A673 (cell line): ENCODE results near the gene TBC1D26. TPM values are rescaled to one million over a fixed set of nuclear protein-coding genes. Genes with fewer than 3 reads are reported as not detected.
"Not testable (repeated sequence)": the region's sequence is repeated elsewhere in the genome, so short reads cannot be mapped to it uniquely, and the experiment has no call there.

Source experiments
- BruUV-seq: library from RNA; stranded (reverse); fragments of 400-500 nt; replicated peaks from 2 replicates; lab custom pipeline; 2021; lab: Mats Ljungman, UMichigan
- CTCF ChIA-PET: fragments of 300-600 bp; sonication (Branson Sonifier 250); formaldehyde crosslinking; loops from one replicate; lab custom pipeline; 2022; ENCODE audit warnings: antibody characterized with exemption; lab: Charles Lee
- POLR2A ChIA-PET: fragments of 300-600 bp; sonication (Branson Sonifier 250); formaldehyde crosslinking; loops from one replicate; lab custom pipeline; 2022; ENCODE audit warnings: antibody characterized with exemption; ENCODE audit not compliant: low non-redundant PET; lab: Charles Lee
- DNase-seq: peaks from one replicate; pipeline ENCODE4 v3.0.0-alpha.2; 2015; ENCODE audit warnings: low spot score
- H3K27ac ChIP-seq: fragments of 200-600 bp; sonication (generic); 2 replicates; pipeline ENCODE4 v1.5.1; 2016; ENCODE audit warnings: mixed run types, low read depth, mild to moderate bottlenecking, mixed read lengths, antibody characterized with exemption, low read length; ENCODE audit not compliant: poor library complexity, severe bottlenecking
- H3K27me3 ChIP-seq: fragments of 200-600 bp; sonication (generic); replicated peaks from 2 replicates; pipeline ENCODE4 v1.6.1; 2017; ENCODE audit warnings: mixed run types, low read depth, mild to moderate bottlenecking, mixed read lengths, antibody characterized with exemption, low read length; ENCODE audit not compliant: insufficient read depth, poor library complexity
- H3K36me3 ChIP-seq: fragments of 200-600 bp; sonication (generic); 2 replicates; pipeline ENCODE4 v1.6.1; 2016; ENCODE audit warnings: mixed run types, mild to moderate bottlenecking, mixed read lengths, antibody characterized with exemption, low read length; ENCODE audit not compliant: insufficient read depth, poor library complexity, severe bottlenecking
- H3K4me1 ChIP-seq: fragments of 200-600 bp; sonication (generic); 2 replicates; pipeline ENCODE4 v1.6.1; 2017; ENCODE audit warnings: mixed run types, mild to moderate bottlenecking, mixed read lengths, antibody characterized with exemption, low read length; ENCODE audit not compliant: insufficient read depth, poor library complexity, severe bottlenecking
- H3K4me3 ChIP-seq: fragments of 200-600 bp; sonication (generic); 2 replicates; pipeline ENCODE4 v1.5.1; 2016; ENCODE audit warnings: low read depth, mixed run types, mild to moderate bottlenecking, mixed read lengths, low read length; ENCODE audit not compliant: poor library complexity, severe bottlenecking
- H3K9me3 ChIP-seq: fragments of 200-600 bp; sonication (generic); 2 replicates; pipeline ENCODE4 v1.6.1; 2016; ENCODE audit warnings: mixed run types, low read depth, mild to moderate bottlenecking, mixed read lengths, antibody characterized with exemption, low read length; ENCODE audit not compliant: poor library complexity, severe bottlenecking
- EZH2 ChIP-seq: fragments of 200-600 bp; sonication (generic); IDR thresholded peaks from 2 replicates; pipeline ENCODE4 v1.6.1; 2017; ENCODE audit warnings: borderline replicate concordance, low read depth, mild to moderate bottlenecking, mixed read lengths, antibody characterized with exemption, low read length; ENCODE audit not compliant: poor library complexity, severe bottlenecking
- intact Hi-C: fragments of 100-400 bp; cut with micrococcal nuclease; formaldehyde crosslinking; loops from one replicate; pipeline ENCODE4 v1.10.0; 2022; ENCODE audit not compliant: unreplicated experiment
- total RNA-seq: library from RNA; stranded (reverse); gene quantifications from 2 replicates; pipeline ENCODE4 v1.2.3, GENCODE V29; 2021
- TF ChIP-seq, protein P1 (sequence below): fragments of 300-800, 200-600 bp; sonication (generic); conservative IDR thresholded peaks from 2 replicates; pipeline ENCODE4 v1.5.1; 2017; ENCODE audit warnings: low read depth, mild to moderate bottlenecking, antibody characterized with exemption, low read length, moderate library complexity, mixed read lengths

The TBC1D26 gene
- total RNA-seq, 1 experiment from 2014 or later = 0.11 TPM

DNA sequence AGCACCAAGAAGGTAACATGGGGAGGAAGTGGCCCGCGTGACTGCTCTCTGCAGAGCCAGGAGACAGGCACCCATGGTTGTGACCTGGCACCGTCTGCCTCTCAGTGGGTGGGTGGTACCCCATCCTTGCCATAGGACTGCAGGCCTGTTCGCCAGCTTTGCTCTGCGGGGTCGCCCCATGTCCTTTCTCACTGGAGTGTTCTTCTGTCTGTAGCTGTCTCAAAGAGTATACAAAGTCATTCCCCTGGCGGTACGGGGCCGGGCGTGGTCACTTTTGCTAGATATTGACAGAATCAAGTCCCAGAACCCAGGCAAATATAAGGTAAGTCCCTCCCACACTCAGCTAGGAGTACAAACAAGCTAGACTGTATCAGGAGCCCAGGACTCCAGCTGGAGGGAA, 6.0 kb downstream of the TBC1D26 start:
- no peak overlapping the region for H3K4me3 ChIP-seq
- no peaks in the 10 kb centered on the region for H3K27me3 ChIP-seq
- POLR2A ChIA-PET = no interaction called here
- H3K9me3 ChIP-seq = no peaks in the 10 kb centered on the region
- CTCF ChIA-PET = no interaction called here
- BruUV-seq = no TSS peak
- no peaks in the 10 kb centered on the region for H3K36me3 ChIP-seq
- no peak for DNase-seq
- no peak overlapping the region for H3K27ac ChIP-seq
- TF ChIP-seq, protein P1, sequence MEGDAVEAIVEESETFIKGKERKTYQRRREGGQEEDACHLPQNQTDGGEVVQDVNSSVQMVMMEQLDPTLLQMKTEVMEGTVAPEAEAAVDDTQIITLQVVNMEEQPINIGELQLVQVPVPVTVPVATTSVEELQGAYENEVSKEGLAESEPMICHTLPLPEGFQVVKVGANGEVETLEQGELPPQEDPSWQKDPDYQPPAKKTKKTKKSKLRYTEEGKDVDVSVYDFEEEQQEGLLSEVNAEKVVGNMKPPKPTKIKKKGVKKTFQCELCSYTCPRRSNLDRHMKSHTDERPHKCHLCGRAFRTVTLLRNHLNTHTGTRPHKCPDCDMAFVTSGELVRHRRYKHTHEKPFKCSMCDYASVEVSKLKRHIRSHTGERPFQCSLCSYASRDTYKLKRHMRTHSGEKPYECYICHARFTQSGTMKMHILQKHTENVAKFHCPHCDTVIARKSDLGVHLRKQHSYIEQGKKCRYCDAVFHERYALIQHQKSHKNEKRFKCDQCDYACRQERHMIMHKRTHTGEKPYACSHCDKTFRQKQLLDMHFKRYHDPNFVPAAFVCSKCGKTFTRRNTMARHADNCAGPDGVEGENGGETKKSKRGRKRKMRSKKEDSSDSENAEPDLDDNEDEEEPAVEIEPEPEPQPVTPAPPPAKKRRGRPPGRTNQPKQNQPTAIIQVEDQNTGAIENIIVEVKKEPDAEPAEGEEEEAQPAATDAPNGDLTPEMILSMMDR = no peak
- TF ChIP-seq EZH2 = no peak
- no peaks in the 10 kb centered on the region for H3K4me1 ChIP-seq
- intact Hi-C loops = no loop called here

DNA sequence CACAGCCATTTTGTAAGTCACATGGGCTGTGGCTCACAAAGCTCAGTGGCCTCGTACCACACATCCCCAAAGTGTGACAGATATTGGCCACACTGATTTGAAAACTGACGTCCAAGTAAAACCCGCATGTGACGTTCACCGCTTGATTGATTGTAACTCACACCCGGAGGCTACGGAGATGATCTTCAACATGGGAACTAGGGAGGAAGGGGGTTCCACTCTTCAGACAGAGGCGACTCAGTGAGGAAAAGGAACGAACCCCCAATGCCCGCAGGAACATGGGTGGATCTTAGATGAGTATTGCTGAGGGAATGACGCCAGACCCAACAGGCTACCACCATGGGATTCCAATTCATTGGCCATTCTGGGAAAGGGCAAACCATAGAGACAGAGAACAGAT, 7.2 kb downstream of the TBC1D26 start:
- H3K9me3 ChIP-seq, H3K4me1 ChIP-seq, H3K36me3 ChIP-seq, BruUV-seq, intact Hi-C loops, DNase-seq, H3K27me3 ChIP-seq, POLR2A ChIA-PET, CTCF ChIA-PET, H3K4me3 ChIP-seq, H3K27ac ChIP-seq: not testable (repeated sequence)

DNA sequence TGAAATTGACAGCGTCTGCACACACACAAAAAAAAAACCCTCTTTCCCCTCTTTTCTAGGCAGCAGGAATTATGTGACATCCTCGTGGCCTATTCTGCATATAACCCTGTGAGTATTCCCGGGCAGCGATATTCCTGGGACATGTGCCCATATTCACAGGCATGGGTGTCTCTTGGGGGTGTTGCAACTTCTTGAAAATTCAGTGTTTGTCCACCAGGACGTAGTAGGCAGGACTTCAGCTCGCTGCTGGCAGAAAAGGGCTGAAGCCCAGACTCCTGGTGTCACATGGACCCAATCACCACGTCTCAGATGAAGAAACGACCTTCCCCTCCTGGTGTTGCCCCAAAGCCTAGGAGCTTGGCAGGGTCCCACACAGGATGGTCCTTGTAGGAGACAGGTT, 8.0 kb downstream of the TBC1D26 start:
- BruUV-seq, H3K4me3 ChIP-seq, intact Hi-C loops, H3K27me3 ChIP-seq, POLR2A ChIA-PET, H3K27ac ChIP-seq, DNase-seq, H3K9me3 ChIP-seq, H3K4me1 ChIP-seq, H3K36me3 ChIP-seq, CTCF ChIA-PET: not testable (repeated sequence)

DNA sequence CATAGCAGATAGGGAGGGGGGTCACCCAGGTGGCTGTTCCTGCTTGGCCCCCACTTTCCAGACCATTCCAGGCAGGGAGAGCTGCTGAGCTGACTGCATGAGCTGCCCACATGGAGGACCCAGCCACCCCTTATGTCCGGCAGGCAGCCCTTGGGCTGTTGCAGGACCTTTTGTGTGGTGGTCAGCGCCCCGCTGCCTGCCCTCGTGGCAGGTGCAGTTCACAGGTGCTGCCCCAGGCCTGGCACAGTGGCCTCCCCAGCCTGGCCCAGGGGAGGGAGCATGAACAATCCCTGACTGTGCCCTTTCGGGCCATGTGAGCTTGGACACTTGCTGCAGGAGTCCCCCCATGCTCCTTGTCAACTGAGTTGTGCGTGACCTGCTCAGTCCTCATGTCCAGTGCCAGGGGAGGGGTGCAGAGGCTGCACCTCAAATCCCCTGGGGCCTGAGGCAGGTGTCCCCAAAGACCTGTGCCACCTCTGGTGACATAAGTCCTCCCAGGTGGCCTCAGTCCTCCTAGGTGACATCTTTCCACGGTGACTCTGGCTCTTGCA, 8.6 kb downstream of the TBC1D26 start:
- H3K27me3 ChIP-seq = no peaks in the 10 kb centered on the region
- no peak for TF ChIP-seq EZH2
- TF ChIP-seq, protein P1 = no peak
- POLR2A ChIA-PET = no interaction called here
- H3K27ac ChIP-seq = no peak overlapping the region
- no peak overlapping the region for H3K4me3 ChIP-seq
- DNase-seq = no peak
- H3K36me3 ChIP-seq = no peaks in the 10 kb centered on the region
- CTCF ChIA-PET = no interaction called here
- intact Hi-C loops = no loop called here
- no peaks in the 10 kb centered on the region for H3K9me3 ChIP-seq
- no peaks in the 10 kb centered on the region for H3K4me1 ChIP-seq
- no TSS peak for BruUV-seq
